B cell (primary cell): Measurements from ENCODE around the gene RGS9BP. TPM values are rescaled to one million over a fixed set of nuclear protein-coding genes. Genes with fewer than 3 reads are reported as not detected.
"Not testable (repeated sequence)": the region's sequence is repeated elsewhere in the genome, so short reads cannot be mapped to it uniquely, and the experiment has no call there.

Experiments used
- ATAC-seq: fragments of 200-7000 bp; cut with Tn5 transposase; one replicate; pipeline ENCODE4 v1.10.0; 2021; ENCODE audit warnings: low read depth, mild to moderate bottlenecking, moderate number of reproducible peaks, moderate library complexity
- CTCF ChIA-PET: fragments of 350-600 bp; sonication (Branson Sonifier 250); formaldehyde crosslinking; loops from one replicate; lab custom pipeline; 2021; ENCODE audit warnings: antibody characterized with exemption, inconsistent platforms; lab: Charles Lee
- POLR2A ChIA-PET: fragments of 350-600 bp; sonication (Branson Sonifier 250); formaldehyde crosslinking; loops from one replicate; lab custom pipeline; 2021; ENCODE audit warnings: antibody characterized with exemption; lab: Charles Lee
- DNase-seq: peaks from one replicate; pipeline ENCODE4 v3.0.0; 2013
- H2AFZ ChIP-seq: 2 replicates; pipeline ENCODE4 v1.6.1; 2012; ENCODE audit warnings: mild to moderate bottlenecking, low read depth, low read length; ENCODE audit not compliant: insufficient read depth, poor library complexity, severe bottlenecking
- H3K27ac ChIP-seq, 2 donors: 1 replicate in 1 of 2; 2 replicates in 1 of 2; pipeline ENCODE4 v1.5.1; 2012 to 2013; ENCODE audit warnings: low read length in 2 of 2, mild to moderate bottlenecking in 2 of 2, moderate library complexity in 1 of 2
- H3K27me3 ChIP-seq, 4 experiments: fragments of 200-600 bp in 1 of 4; sonication (generic) in 1 of 4; replicated peaks in 1 of 4; 1 replicate in 2 of 4; 2 replicates in 2 of 4; pipeline versions ENCODE4 v1.6.1 to v1.7.0; 2013 to 2016; ENCODE audit warnings: low read length in 3 of 4, mild to moderate bottlenecking in 2 of 4, mixed read lengths in 1 of 4, moderate library complexity in 1 of 4; ENCODE audit not compliant: insufficient read depth in 4 of 4, control insufficient read depth in 3 of 4; ENCODE audit errors: control extremely low read depth in 1 of 4
- H3K36me3 ChIP-seq, 2 experiments: replicated peaks in 1 of 2; 1 replicate in 1 of 2; 2 replicates in 1 of 2; pipeline versions ENCODE4 v1.6.1 to v1.7.1; 2013; ENCODE audit warnings: low read length in 1 of 2; ENCODE audit not compliant: insufficient read depth in 2 of 2, control insufficient read depth in 1 of 2; ENCODE audit errors: control extremely low read depth in 1 of 2, extremely low read depth in 1 of 2
- H3K4me1 ChIP-seq, 2 donors: fragments of 200-600 bp in 1 of 2; sonication (generic) in 1 of 2; 1 replicate in 1 of 2; 2 replicates in 1 of 2; pipeline versions ENCODE4 v1.5.1 to v1.6.1; 2013 to 2017; ENCODE audit warnings: low read length in 2 of 2; ENCODE audit not compliant: control insufficient read depth in 2 of 2, insufficient read depth in 2 of 2
- H3K4me2 ChIP-seq: replicated peaks from 2 replicates; pipeline ENCODE3; 2012; ENCODE audit warnings: mild to moderate bottlenecking, low read depth, low read length; ENCODE audit not compliant: poor library complexity, severe bottlenecking
- H3K4me3 ChIP-seq, 5 experiments: fragments of 200-600 bp in 1 of 5; sonication (generic) in 1 of 5; 1 replicate in 3 of 5; 2 replicates in 2 of 5; pipeline versions ENCODE4 v1.5.1 to v1.7.0; 2011 to 2016; ENCODE audit warnings: low read length in 4 of 5, mild to moderate bottlenecking in 4 of 5, low read depth in 2 of 5, control low read depth in 1 of 5, moderate library complexity in 1 of 5; ENCODE audit not compliant: insufficient read depth in 1 of 5; ENCODE audit errors: control extremely low read depth in 1 of 5, extremely low read depth in 1 of 5
- H3K79me2 ChIP-seq: fragments of 200-600 bp; sonication (generic); one replicate; pipeline ENCODE4 v1.6.0; 2016; ENCODE audit warnings: low read length; ENCODE audit not compliant: control insufficient read depth, insufficient read depth
- H3K9ac ChIP-seq: fragments of 200-600 bp; sonication (generic); 2 replicates; pipeline ENCODE4 v1.6.1; 2017; ENCODE audit warnings: mild to moderate bottlenecking, low read length, moderate library complexity
- H3K9me3 ChIP-seq, 3 donors: one replicate each; pipeline versions ENCODE4 v1.6.1 to v1.7.1; 2013; ENCODE audit warnings: low read length in 2 of 3; ENCODE audit not compliant: control insufficient read depth in 2 of 3, insufficient read depth in 1 of 3; ENCODE audit errors: control extremely low read depth in 1 of 3
- H4K20me1 ChIP-seq: 2 replicates; pipeline ENCODE4 v1.6.0; 2012; ENCODE audit warnings: mild to moderate bottlenecking, low read length; ENCODE audit not compliant: insufficient read depth, control insufficient read depth, poor library complexity, severe bottlenecking
- H3K27ac Mint-ChIP-seq: one replicate; pipeline ENCODE4 v1.8.0; 2021; ENCODE audit warnings: mixed read lengths
- H3K27me3 Mint-ChIP-seq: one replicate; pipeline ENCODE4 v1.8.0; 2021; ENCODE audit warnings: mixed read lengths
- H3K4me1 Mint-ChIP-seq: one replicate; pipeline ENCODE4 v1.8.0; 2021; ENCODE audit warnings: mixed read lengths
- H3K4me3 Mint-ChIP-seq: one replicate; pipeline ENCODE4 v1.8.0; 2021; ENCODE audit warnings: mixed read lengths
- H3K9me3 Mint-ChIP-seq: one replicate; pipeline ENCODE4 v1.8.0; 2022; ENCODE audit warnings: mixed read lengths; ENCODE audit not compliant: insufficient read depth
- CTCF ChIP-seq: fragments of 200-600 bp; IDR thresholded peaks from one replicate; pipeline ENCODE4 v1.8.0; 2022; ENCODE audit warnings: antibody characterized with exemption, mild to moderate bottlenecking
- EZH2 ChIP-seq: IDR thresholded peaks from 2 replicates; pipeline ENCODE4 v1.6.1; 2012; ENCODE audit warnings: borderline replicate concordance, low read depth, mild to moderate bottlenecking, moderate library complexity, low read length; ENCODE audit not compliant: insufficient read depth, poor library complexity, severe bottlenecking
- WGBS: methylation state at CpG from one replicate; pipeline ENCODE4 v1.1.5; 2013; ENCODE audit warnings: missing lambda C conversion rate; ENCODE audit not compliant: insufficient coverage; 5-methylcytosine and 5-hydroxymethylcytosine counted together
- intact Hi-C: fragments of 100-400 bp; cut with micrococcal nuclease; formaldehyde crosslinking; loops from one replicate; pipeline ENCODE4 v1.10.0; 2022
- polyA plus RNA-seq: library from polyadenylated mRNA; depleted of rRNA; stranded (reverse); fragments of >200 nt; gene quantifications from 2 replicates; pipeline ENCODE4 v1.2.3, GENCODE V29; 2012
- total RNA-seq, 2 donors: library from RNA; stranded (reverse); fragments of 120-200 nt in 1 of 2; gene quantifications; 1 replicate in 1 of 2; 2 replicates in 1 of 2; pipeline versions ENCODE4 v1.2.3 to v1.2.4, GENCODE V29; 2013 to 2022

RGS9BP gene
- total and polyA plus RNA-seq, 2 donors (not counting 1 experiment from before 2014, with no cell fraction given): 0.03 to 0.25 TPM

GRCh38 chr19:32651729-32652140, 23.9 kb upstream of the RGS9BP start:
- no peaks in the 10 kb centered on the region for H3K9me3 Mint-ChIP-seq
- H2AFZ ChIP-seq: no peak overlapping the region
- POLR2A ChIA-PET: no interaction called here
- no peaks in the 10 kb centered on the region for H3K27me3 Mint-ChIP-seq
- H3K79me2 ChIP-seq: peaks cover 9% of the 10 kb centered on the region
- H3K27ac ChIP-seq: no peak overlapping the region
- H3K4me1 Mint-ChIP-seq: no peaks in the 10 kb centered on the region
- DNase-seq (no peak), ATAC-seq (no peak)
- 96% methylated on average over 4 of the region's 8 CpGs for WGBS
- H3K4me3 Mint-ChIP-seq: no peak overlapping the region
- no peak overlapping the region for H3K9ac ChIP-seq
- H3K27ac Mint-ChIP-seq: no peak overlapping the region
- no peaks in the 10 kb centered on the region for H3K27me3 ChIP-seq
- H3K36me3 ChIP-seq: peaks cover 4 to 54% of the 10 kb centered on the region in 2 experiments
- H3K4me1 ChIP-seq: no peaks in the 10 kb centered on the region
- no peaks in the 10 kb centered on the region for H4K20me1 ChIP-seq
- intact Hi-C loops: no loop called here
- no peak overlapping the region for H3K4me2 ChIP-seq
- CTCF ChIA-PET: no interaction called here
- no peaks in the 10 kb centered on the region for H3K9me3 ChIP-seq
- no peak overlapping the region for H3K4me3 ChIP-seq
- TF ChIP-seq CTCF: no peak
- no peak for TF ChIP-seq EZH2

- H3K4me1 ChIP-seq, intact Hi-C loops, H3K4me3 Mint-ChIP-seq, H3K27me3 ChIP-seq, H3K4me1 Mint-ChIP-seq, H4K20me1 ChIP-seq, H3K4me3 ChIP-seq, H3K9me3 Mint-ChIP-seq, H3K9me3 ChIP-seq, H3K79me2 ChIP-seq, CTCF ChIA-PET, H2AFZ ChIP-seq, POLR2A ChIA-PET, H3K4me2 ChIP-seq, H3K9ac ChIP-seq, H3K27ac ChIP-seq, DNase-seq, H3K27ac Mint-ChIP-seq, ATAC-seq, H3K27me3 Mint-ChIP-seq: not testable (repeated sequence)
- peaks cover 4 to 55% of the 10 kb centered on the region in 2 experiments for H3K36me3 ChIP-seq
- WGBS: 96% methylated on average over 5 of the region's 13 CpGs
Observed at GRCh38 chr19:32652331-32652730, 23.3 kb upstream of the RGS9BP start.
